Measurements from ENCODE around the gene DCP1A.

The DCP1A gene

GRCh38 chr3:53244271-53244670 lies 103.1 kb downstream of the DCP1A start:
- DNase-seq (ENCODE audit: low spot score) = no peak

GRCh38 chr3:53243785-53244184 lies 103.6 kb downstream of the DCP1A start:
- DNase-seq (ENCODE audit: low spot score) = no peak

GRCh38 chr3:53243165-53243564 lies 104.2 kb downstream of the DCP1A start:
- no peak for DNase-seq (ENCODE audit: low spot score)

- no peak for DNase-seq (ENCODE audit: low spot score)
Observed at GRCh38 chr3:53242642-53243041, 104.7 kb downstream of the DCP1A start.

- DNase-seq (ENCODE audit: low spot score) = no peak
Observed at GRCh38 chr3:53242155-53242554, 105.2 kb downstream of the DCP1A start.

GRCh38 chr3:53240989-53241972 lies 106.1 kb downstream of the DCP1A start:
- DNase-seq (ENCODE audit: low spot score) = no peak

- DNase-seq (ENCODE audit: low spot score) = no peak
Observed at GRCh38 chr3:53239800-53240199, 107.5 kb downstream of the DCP1A start.

GRCh38 chr3:53238886-53239285 lies 108.5 kb downstream of the DCP1A start:
- no peak for DNase-seq (ENCODE audit: low spot score)

- no peak for DNase-seq (ENCODE audit: low spot score)
Observed at GRCh38 chr3:53238051-53238850, 109.1 kb downstream of the DCP1A start.

- DNase-seq (ENCODE audit: low spot score) = peak; percentile 72
Observed at GRCh38 chr3:53236112-53236841, 111.1 kb downstream of the DCP1A start.

- DNase-seq (ENCODE audit: low spot score) = no peak
Observed at GRCh38 chr3:53235545-53235944, 111.8 kb downstream of the DCP1A start.

- DNase-seq (ENCODE audit: low spot score) = no peak
Observed at GRCh38 chr3:53234841-53235232, 112.5 kb downstream of the DCP1A start.

- DNase-seq (ENCODE audit: low spot score) = no peak
Observed at GRCh38 chr3:53234130-53234840, 113.1 kb downstream of the DCP1A start.
